HG03378 (cell line): ENCODE results near the gene HAUS5.

Source experiments
- ATAC-seq: cut with Tn5 transposase; IDR thresholded peaks from one replicate; pipeline ENCODE4 v1.9.1; 2021; ENCODE audit warnings: mild to moderate bottlenecking, moderate library complexity; ENCODE audit not compliant: unreplicated experiment

The HAUS5 gene

DNA sequence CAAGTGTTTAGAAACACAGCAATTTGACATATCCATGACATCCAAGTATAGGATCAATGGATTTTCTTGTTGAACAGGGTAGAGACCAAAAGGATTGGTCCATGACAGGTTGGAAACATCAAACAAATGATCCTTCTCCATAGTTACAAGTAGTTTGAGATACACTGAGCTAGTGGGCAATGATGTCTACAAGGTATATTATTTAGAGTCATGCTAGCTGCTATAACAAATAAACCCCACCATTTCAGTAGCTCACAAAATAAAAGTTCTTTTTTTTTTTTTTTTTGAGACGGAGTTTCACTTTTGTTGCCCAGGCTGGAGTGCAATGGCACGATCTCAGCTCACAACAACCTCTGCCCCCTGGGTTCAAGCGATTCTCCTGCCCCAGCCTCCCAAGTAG is 4.9 kb upstream of the HAUS5 start:
- ATAC-seq: no peak

DNA sequence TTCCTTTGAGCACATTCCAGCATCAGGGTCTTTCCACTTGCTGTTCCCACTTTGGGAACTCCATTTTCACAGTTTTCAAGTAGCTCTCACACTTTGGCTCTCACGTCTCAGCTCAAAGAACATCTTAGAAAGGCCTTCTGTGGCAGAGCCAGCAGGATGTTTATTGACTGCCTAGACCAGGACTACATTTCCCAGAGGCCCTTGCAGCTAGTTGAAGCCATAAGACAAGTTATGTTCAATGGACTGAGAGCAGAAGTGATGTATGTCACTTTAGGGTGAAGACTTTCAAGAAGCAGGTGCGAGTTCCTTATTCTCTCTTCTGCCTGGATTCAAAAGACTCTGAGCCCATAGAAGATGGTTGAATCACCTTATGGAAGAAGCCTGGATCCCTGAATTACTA is 4.3 kb upstream of the HAUS5 start:
- no peak for ATAC-seq

DNA sequence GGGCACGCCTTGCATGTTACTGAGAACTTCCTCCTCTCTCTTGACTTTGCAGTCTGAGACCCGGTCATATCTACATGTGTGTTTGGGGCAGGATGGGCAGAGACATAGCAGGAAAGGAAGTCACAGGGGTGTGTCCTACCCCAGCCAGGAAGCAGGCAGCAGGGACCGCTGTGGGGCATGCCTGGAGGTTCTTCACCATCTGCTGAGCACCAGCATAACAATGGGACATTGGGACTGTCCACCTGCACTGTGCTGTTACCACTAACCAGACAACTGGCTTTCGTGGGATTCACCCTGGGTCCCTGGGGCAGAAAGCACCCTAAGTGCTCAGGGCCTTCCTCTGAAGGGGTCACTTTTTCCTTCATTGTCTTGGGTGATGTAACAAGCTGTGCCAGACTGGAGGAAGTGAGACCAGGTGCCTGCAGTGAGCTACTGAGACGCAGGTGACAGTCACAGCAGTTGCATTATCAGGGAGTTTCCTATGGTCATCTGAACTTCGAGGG is 2.6 kb upstream of the HAUS5 start:
- no peak for ATAC-seq

DNA sequence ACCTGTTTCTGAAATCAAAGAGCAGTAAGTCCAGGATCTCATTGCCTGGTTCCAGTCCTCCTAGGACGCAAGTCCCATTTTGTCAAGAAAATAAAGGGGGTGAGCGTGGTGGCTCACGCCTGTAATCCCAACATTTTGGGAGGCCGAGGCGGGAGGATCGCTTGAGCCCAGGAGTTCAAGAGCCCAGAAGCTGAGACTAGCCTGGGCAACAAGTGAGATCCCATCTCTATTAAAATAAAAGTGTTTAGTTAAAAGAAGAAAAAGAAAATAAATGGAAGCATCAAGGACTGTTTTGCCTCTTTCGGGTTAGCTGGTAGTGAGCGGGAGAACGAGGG is 344 bp upstream of the HAUS5 start:
- no peak for ATAC-seq

DNA sequence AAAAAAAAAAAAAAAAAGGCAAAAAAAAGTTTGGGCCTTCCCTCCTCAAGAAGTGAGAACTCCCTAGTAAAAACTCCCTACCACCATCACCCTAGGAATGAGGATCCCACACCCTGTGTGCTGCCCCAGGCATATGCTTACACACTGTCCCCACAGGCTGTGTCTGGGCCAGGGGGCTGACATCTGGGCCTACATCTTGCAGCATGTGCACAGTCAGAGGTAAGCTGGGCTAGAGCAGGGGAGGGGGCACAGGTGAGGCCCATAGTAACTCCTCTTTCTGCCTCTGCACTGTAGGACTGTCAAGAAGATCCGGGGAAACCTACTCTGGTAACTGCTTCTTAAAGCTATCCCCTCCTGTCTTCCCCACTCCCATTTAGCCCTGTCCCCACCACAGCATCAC is 1.0 kb downstream of the HAUS5 start:
- ATAC-seq: no peak

DNA sequence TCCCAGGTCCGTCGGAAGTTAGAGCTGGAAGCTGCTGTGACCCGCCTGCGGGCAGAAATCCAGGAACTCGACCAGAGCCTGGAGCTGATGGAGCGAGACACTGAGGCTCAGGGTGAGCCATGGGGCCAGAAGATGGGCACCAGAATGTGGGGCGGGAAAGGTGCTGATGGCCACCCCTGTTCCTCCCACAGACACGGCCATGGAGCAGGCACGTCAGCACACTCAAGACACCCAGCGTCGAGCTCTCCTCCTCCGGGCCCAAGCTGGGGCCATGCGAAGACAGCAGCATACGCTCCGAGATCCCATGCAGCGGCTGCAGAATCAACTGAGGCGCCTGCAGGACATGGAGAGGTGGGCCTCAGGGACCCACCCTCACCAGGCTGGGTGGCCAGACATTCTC is 2.5 kb downstream of the HAUS5 start:
- no peak for ATAC-seq

DNA sequence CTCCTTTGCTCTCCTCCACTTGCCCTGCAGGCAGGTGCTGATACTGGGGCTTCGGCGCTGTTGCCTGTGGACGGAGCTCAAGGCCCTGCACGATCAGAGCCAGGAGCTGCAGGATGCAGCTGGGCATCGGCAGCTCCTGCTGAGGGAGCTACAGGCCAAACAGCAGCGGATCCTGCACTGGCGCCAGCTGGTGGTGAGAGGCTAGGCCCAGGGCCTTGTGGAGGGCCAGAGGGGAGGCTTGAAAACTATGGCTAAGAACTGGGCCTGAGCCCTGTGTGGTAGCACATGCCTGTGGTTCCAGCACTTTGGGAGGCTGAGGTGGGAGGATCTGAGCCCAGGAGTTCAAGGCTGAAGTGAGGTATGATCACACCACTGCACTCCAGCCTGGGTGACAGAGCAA is 6.3 kb downstream of the HAUS5 start:
- ATAC-seq: no peak

DNA sequence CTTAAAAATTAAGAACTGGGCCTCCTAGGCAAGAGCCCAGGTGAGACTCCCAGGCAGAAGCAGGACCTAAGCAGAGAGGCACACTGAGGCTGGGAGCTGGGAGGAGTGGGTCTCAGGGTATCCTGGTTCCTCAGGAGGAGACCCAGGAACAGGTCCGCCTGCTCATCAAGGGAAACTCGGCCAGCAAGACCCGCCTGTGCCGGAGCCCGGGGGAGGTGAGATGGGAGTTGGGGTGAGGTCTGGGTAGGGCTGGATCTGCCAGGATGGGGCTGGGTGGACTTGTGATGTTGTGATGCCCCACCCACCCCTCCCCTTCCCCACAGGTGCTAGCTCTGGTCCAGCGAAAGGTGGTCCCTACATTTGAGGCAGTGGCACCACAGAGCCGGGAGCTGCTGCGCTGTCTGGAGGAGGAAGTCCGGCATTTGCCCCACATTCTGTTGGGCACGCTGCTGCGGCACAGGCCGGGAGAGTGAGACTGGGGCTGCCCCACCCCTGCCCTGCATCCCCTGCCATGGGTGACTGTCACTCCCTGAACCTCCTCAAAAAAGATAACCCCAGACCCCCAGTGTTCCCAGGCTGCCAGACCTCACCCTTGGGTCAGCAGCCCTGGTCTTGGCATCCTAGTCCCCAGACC is 6.9 kb downstream of the HAUS5 start:
- no peak for ATAC-seq

DNA sequence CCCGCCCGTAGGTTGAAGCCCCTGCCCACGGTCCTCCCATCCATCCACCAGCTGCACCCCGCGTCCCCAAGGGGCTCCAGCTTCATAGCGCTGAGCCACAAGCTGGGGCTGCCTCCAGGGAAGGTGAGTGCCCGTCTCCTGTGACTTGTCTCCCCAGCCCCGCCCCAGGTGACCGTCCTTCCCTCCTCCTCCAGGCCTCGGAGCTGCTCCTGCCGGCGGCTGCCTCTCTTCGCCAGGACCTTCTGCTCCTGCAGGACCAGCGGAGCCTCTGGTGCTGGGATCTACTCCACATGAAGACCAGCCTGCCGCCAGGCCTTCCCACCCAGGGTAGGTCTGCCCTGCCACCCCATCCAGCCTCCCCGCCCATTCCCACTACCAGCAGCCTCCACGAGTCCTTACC is 7.5 kb downstream of the HAUS5 start:
- no peak for ATAC-seq

DNA sequence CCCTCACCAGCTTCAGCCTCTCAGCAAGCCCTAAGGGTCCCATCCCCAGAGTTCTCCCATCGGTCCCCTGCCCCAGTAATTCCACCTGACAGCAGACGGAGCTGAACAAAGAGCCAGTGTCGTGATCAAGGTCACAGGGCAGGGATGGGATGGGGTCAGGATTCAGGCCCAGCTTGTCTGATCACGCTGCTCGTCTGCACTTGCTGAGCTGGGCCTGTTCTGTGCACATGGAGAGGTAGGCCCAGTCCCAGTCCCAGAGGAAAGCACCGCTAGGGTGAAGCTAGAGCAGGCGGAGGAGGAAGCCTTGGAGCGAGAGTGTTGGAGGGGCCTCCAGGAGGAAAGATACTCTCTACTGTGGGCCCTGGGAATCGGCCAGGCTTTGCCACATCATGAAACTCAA is 9.2 kb downstream of the HAUS5 start:
- ATAC-seq: no peak

DNA sequence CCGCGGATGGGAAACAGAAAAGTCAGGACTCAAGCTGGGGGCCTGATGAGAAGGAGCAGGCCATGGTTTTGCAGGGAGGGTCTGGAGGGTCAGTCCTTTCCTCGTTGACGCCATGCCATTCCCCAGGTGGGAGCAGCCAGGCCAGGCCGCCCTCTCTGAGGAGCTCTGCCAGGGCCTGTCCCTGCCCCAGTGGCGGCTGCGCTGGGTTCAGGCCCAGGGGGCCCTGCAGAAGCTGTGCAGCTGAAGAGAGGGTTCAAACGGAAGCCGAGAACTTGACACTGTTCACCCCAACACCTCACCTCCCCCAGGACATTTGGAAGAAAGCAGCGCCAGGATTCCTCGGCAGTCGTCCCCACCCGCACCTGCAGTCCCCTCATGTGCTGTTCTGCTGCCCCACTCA is 10.2 kb downstream of the HAUS5 start:
- no peak for ATAC-seq

DNA sequence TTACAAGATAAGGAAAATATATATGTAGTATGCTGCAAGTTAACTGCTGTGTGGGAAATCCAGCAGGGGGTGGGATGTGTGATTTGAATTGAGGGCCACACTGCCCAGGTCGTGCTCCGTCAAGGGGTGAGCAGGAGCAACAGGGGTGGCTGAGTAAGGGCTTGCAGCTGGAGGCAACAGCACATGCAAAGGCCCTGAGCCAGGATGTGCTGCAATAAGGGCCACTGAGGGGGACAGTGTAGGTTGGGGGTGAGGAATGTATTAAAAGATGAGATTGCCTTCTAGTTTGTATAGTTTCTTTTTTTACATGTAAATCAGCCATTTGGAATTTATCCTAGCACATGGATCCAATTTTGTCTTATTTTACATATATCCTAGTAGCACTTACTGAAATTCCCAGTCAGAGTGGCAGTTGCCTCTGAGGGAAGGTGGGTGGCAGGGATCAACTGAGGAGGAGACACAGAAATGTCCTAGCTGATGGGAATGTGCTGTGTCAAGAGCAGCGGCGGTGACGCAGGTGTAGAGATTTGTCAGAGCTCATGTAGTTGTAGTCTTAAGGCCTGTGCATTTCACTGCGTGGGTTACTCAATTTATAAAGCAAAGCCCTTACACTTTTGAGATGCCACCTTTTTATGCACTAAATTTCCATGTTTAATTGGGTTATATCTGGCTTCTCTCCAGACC is 10.9 kb downstream of the HAUS5 start:
- no peak for ATAC-seq

DNA sequence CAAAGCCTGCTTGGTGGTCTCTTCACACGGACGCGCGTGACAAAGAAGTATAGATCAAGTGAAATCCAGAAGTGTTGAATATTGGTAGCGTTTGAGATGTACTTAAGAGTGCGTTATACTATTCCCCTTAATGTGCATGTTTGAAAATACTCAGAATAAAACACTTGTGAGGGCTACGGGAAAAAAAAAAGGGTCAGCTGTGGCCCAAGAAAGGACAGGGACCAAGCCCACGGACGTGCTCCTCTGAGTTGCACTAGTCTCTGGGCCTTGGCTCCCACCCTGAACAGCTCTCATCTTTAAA is 15.7 kb downstream of the HAUS5 start:
- no peak for ATAC-seq

DNA sequence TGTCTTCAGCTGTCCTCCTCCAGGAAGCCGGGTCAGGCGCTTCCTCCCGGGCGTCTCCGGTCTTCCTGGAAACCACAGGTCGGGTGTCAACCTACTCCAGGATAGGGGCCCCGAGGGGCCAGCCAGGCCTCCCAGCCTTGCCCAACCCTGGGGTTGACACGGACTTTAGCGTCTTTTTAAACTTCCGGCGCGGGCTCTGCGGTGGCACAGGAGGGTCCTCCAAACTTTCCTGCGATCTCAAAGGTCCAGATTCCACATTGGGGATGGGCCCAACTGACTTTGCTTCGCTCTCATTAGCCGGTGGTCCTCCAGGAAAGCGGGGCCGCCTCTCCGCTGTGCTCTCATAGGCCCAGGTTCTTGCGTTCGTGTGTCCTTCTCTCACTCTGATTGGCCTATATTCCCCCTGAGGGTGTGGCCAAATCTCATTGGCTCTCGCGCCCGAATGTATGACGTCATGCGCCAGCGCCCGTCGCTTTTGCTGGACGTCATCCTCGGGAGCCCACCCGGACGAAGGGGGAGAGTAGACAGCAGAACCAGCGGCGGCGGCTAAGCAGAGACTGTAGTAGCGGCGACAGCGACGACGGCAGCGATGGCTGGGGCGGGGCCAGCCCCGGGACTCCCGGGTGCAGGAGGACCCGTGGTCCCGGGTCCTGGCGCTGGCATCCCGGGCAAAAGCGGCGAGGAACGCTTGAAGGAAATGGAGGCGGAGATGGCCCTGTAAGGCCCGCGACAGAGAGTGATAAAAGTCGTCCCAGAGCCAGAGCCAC is 16.2 kb downstream of the HAUS5 start, which contains the start of gene RBM42:
Gene RBM42, plus strand, starts transcription at position 472 of the 767 bp plus-strand sequence. Its CDS starts 118 bp downstream, at position 590.
- ATAC-seq: peak; percentile 91

DNA sequence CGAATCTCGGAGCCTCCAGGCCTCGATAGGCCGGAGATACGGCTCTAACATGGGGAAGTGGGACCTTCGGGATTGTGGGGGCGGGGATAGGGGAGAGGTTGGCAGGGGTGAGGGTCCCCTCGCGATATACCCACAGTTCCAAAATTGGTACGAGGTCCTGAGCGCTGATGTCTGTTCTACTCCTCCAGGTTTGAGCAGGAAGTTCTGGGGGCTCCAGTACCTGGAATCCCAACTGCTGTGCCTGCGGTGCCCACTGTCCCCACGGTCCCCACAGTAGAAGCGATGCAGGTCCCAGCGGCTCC is 16.7 kb downstream of the HAUS5 start:
- no peak for ATAC-seq

DNA sequence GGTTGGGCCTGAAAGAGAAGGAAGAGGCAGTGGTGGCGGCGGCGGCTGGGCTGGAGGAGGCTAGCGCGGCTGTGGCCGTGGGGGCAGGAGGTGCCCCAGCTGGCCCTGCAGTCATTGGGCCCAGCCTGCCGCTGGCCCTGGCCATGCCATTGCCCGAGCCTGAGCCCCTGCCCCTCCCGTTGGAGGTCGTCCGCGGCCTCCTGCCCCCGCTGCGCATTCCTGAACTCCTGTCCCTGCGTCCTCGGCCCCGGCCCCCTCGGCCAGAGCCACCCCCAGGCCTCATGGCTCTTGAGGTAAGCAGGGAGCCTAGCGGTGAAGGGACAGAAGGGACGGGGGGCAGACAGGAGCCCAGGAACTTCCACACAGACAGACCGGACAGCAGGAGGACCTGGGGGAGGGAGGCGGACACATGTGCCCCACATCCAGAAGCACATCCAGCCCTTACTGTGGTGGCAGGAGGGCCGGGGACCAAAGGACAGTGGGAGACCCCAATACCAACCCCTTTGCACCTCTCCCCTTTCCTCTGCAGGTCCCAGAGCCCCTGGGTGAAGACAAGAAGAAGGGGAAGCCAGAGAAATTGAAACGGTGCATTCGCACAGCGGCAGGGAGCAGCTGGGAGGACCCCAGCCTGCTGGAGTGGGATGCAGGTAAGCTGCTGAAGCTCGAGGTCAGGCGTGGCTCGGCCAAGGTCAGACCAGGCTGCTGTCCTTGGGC is 21.3 kb downstream of the HAUS5 start:
- no peak for ATAC-seq

DNA sequence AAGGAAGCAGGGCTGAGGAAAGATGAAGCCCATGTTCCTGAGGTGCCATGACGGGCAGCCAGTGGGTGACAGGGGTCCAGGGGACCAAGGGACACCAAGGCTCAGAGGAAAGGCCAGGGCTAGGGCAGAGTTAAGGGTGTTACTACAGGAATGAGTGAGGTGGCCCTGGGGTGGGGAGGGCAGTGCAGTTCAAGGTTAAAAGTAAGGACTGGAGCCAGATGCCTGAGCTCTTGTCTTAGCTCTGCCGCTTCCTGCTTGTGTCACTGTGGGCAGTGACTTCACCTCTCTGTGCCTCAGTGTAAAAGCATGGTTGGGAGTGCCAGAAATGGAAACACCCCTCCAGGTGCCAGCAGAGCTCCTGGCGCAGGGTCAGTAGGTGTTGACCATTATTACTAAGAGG is 24.1 kb downstream of the HAUS5 start:
- ATAC-seq: no peak

DNA sequence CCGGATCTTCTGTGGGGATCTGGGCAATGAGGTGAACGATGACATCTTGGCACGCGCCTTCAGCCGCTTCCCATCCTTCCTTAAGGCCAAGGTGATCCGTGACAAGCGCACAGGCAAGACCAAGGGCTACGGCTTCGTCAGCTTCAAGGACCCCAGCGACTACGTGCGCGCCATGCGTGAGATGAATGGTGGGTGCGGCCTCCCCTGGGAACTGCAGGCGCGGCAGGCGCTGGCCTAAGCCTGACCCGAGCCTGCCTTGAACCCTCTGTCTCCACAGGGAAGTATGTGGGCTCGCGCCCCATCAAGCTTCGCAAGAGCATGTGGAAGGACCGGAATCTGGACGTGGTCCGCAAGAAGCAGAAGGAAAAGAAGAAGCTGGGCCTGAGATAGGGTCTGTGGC is 24.6 kb downstream of the HAUS5 start:
- no peak for ATAC-seq

DNA sequence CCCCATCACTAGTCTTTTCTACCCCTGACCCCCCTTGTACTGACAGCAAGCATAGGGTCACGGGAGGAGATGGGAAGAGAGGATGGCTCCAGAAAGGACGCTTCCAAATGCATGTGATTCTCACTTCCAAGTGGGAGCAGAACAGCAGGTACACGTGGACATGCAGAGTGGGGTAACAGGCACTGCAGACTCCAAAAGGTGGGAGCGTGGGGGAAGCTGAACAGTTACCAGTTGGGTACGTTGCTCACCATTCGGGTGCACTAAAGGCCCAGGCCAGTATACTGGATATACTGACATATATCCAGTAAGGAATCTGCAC is 26.7 kb downstream of the HAUS5 start:
- ATAC-seq: no peak

DNA sequence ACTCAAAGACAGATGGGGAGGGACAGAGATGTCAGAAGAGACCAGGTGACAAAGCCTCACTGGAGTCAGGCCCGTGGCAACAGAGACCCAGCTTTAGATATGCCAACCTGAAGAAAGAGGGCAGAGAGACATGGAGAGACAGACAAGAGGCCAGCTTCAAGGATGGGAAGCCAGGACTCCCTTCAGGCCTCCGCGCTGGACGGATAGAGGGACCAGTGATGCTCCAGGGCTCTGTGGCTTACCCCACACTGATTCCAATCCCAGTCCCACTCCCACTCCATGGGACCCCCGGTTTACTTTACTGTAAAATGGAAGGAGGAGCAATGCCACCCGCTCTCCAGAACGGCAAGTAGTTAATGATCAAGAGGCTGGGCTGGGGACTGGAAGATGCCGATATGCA is 27.3 kb downstream of the HAUS5 start:
- no peak for ATAC-seq

DNA sequence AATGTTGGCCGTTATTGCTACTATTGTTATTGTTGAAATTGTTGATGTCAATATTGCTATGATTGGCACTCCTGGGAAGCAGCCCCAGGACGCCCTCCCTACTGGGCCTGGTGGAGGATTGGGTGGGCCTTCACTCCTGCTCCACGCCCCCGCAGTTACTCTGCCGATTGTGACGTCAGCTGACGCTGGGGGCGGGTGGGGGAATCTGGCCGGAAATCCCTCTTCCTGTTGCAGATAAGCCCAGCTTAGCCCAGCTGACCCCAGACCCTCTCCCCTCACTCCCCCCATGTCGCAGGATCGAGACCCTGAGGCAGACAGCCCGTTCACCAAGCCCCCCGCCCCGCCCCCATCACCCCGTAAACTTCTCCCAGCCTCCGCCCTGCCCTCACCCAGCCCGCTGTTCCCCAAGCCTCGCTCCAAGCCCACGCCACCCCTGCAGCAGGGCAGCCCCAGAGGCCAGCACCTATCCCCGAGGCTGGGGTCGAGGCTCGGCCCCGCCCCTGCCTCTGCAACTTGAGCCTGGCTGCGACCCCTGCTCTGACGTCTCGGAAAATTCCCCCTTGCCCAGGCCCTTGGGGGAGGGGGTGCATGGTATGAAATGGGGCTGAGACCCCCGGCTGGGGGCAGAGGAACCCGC is 29.1 kb downstream of the HAUS5 start, which contains the start of gene ETV2:
Gene ETV2, plus strand, starts transcription at position 231 of the 637 bp plus-strand sequence. CDS start 716 bp downstream, outside the sequence.
- no peak for ATAC-seq
